Measurements from ENCODE around the gene ULK4.

DNA sequence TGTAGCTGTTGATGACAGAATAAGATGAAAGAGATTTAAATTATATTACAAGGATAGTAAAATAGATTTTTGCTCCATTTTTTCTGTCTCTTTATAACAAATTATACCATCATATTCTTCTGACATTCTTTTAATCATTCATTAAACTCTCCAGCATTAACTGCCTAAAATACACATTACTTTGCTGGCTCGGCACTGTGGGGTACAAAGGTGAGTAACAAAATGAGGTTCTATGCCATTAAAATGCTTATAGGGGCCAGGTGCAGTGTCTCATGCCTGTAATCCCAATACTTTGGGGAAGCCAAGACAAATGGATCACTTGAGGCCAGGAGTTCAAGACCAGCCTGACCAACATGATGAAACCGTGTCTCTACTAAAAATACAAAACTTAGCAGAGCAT is 81.5 kb downstream of the ULK4 start:
- TF ChIP-seq EZH2phosphoT487 (IDR thresholded peaks at IDR 0.05; ENCODE audit: borderline replicate concordance, low read depth) = no peak
- TF ChIP-seq EP300 (IDR thresholded peaks at IDR 0.05; ENCODE audit: borderline replicate concordance in 1 of 2, low read depth in 1 of 2, low read length in 1 of 2) = no peak
- no peak for TF ChIP-seq SMC3 (IDR thresholded peaks at IDR 0.05; ENCODE audit: low read depth, low read length)
- TF ChIP-seq, protein P1, sequence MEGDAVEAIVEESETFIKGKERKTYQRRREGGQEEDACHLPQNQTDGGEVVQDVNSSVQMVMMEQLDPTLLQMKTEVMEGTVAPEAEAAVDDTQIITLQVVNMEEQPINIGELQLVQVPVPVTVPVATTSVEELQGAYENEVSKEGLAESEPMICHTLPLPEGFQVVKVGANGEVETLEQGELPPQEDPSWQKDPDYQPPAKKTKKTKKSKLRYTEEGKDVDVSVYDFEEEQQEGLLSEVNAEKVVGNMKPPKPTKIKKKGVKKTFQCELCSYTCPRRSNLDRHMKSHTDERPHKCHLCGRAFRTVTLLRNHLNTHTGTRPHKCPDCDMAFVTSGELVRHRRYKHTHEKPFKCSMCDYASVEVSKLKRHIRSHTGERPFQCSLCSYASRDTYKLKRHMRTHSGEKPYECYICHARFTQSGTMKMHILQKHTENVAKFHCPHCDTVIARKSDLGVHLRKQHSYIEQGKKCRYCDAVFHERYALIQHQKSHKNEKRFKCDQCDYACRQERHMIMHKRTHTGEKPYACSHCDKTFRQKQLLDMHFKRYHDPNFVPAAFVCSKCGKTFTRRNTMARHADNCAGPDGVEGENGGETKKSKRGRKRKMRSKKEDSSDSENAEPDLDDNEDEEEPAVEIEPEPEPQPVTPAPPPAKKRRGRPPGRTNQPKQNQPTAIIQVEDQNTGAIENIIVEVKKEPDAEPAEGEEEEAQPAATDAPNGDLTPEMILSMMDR (IDR thresholded peaks at IDR 0.05) = no peak
- no peak for TF ChIP-seq TCF12 (IDR thresholded peaks at IDR 0.05)
- no peak for TF ChIP-seq NFIC (IDR thresholded peaks at IDR 0.05; ENCODE audit: borderline replicate concordance)
- TF ChIP-seq RCOR1 (IDR thresholded peaks at IDR 0.05; ENCODE audit: low read length) = no peak
- TF ChIP-seq POLR2AphosphoS5 (IDR thresholded peaks at IDR 0.05; ENCODE audit: low read depth, low read length) = no peak
- TF ChIP-seq, protein P2, sequence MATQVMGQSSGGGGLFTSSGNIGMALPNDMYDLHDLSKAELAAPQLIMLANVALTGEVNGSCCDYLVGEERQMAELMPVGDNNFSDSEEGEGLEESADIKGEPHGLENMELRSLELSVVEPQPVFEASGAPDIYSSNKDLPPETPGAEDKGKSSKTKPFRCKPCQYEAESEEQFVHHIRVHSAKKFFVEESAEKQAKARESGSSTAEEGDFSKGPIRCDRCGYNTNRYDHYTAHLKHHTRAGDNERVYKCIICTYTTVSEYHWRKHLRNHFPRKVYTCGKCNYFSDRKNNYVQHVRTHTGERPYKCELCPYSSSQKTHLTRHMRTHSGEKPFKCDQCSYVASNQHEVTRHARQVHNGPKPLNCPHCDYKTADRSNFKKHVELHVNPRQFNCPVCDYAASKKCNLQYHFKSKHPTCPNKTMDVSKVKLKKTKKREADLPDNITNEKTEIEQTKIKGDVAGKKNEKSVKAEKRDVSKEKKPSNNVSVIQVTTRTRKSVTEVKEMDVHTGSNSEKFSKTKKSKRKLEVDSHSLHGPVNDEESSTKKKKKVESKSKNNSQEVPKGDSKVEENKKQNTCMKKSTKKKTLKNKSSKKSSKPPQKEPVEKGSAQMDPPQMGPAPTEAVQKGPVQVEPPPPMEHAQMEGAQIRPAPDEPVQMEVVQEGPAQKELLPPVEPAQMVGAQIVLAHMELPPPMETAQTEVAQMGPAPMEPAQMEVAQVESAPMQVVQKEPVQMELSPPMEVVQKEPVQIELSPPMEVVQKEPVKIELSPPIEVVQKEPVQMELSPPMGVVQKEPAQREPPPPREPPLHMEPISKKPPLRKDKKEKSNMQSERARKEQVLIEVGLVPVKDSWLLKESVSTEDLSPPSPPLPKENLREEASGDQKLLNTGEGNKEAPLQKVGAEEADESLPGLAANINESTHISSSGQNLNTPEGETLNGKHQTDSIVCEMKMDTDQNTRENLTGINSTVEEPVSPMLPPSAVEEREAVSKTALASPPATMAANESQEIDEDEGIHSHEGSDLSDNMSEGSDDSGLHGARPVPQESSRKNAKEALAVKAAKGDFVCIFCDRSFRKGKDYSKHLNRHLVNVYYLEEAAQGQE (IDR thresholded peaks at IDR 0.05; ENCODE audit: low read depth, low read length) = no peak
- TF ChIP-seq, protein P3, sequence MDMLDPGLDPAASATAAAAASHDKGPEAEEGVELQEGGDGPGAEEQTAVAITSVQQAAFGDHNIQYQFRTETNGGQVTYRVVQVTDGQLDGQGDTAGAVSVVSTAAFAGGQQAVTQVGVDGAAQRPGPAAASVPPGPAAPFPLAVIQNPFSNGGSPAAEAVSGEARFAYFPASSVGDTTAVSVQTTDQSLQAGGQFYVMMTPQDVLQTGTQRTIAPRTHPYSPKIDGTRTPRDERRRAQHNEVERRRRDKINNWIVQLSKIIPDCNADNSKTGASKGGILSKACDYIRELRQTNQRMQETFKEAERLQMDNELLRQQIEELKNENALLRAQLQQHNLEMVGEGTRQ (IDR thresholded peaks at IDR 0.05; ENCODE audit: borderline replicate concordance, low read depth, low read length) = no peak
- TF ChIP-seq FOXM1 (IDR thresholded peaks at IDR 0.05; ENCODE audit: low read depth) = no peak
- no peak for TF ChIP-seq ELF1 (IDR thresholded peaks at IDR 0.05)
- no peak for TF ChIP-seq MXI1 (IDR thresholded peaks at IDR 0.05; ENCODE audit: low read depth, low read length)
- no peak for TF ChIP-seq TAF1 (IDR thresholded peaks at IDR 0.05; ENCODE audit: borderline replicate concordance, low read depth, low read length)
